ENCODE measurements around the gene RBPJL. TPM values are rescaled to one million over a fixed set of nuclear protein-coding genes. Genes with fewer than 3 reads are reported as not detected.

RBPJL gene
- total and polyA plus RNA-seq, 7 donors: 0.04 to 0.22 (median 0.04) TPM; not detected in 4

DNA sequence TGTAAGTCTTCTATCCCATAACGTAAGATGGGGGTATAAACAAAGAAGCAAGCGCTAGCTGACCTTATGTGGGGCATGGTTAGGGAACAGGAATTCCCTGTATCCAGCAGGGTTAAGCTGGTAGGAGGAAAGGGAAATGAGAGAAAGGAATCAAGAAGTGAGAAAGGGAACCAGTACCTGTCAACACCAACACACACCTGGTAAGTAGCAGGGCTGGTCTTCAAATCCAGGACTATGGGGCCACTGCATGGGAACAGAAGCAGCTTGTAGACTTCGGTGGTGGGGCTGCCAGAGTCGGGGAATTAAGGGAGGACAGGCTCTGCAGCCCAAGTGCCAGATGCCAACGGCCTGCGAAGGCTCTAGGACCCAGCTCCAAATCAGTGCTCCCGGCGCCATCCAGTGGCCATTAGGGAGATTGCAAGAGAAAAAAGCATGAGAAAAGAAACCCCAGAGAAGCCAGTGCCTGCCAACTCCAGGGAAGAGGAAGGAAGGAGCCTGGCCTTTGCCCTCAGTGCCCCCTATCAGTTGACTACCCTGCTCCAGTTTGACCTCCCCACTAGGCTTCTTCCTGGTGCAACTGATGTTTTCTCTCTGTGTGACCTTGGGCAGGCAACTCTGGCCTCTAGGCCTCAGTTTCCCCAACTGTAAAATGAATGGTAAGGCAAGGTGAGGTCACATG, 15.8 kb upstream of the RBPJL start:
- ATAC-seq (peak; percentile 73 to 83 (median 77)), DNase-seq (peak; percentile 76 to 82)
- intact Hi-C loops (cut with DNase I): loop anchor here (2.0 to 10.0 kb wide), 3 partner anchors 194 to 248 kb away; no protein-coding TSS in a partner anchor
- Histone ChIP-seq H3K4me1 (peaks cover 8% of the 10 kb centered on the region), H3K27me3 (ENCODE audit: insufficient read depth in 3 of 3, low read length in 2 of 3) (peaks cover 0 to 21% (median 11%) of the 10 kb centered on the region in 3 donors), H3K36me3 (ENCODE audit: insufficient read depth in 1 of 2, low read depth in 1 of 2) (no peaks in the 10 kb centered on the region), H3K4me3 (no peak overlapping the region), H3K9me3 (no peaks in the 10 kb centered on the region), H3K27ac (no peak overlapping the region)
- TF ChIP-seq, protein P1, sequence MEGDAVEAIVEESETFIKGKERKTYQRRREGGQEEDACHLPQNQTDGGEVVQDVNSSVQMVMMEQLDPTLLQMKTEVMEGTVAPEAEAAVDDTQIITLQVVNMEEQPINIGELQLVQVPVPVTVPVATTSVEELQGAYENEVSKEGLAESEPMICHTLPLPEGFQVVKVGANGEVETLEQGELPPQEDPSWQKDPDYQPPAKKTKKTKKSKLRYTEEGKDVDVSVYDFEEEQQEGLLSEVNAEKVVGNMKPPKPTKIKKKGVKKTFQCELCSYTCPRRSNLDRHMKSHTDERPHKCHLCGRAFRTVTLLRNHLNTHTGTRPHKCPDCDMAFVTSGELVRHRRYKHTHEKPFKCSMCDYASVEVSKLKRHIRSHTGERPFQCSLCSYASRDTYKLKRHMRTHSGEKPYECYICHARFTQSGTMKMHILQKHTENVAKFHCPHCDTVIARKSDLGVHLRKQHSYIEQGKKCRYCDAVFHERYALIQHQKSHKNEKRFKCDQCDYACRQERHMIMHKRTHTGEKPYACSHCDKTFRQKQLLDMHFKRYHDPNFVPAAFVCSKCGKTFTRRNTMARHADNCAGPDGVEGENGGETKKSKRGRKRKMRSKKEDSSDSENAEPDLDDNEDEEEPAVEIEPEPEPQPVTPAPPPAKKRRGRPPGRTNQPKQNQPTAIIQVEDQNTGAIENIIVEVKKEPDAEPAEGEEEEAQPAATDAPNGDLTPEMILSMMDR (IDR thresholded peaks at IDR 0.05): peak; percentile 91
- WGBS, 3 donors: 24% methylated on average over 8 of the region's 8 CpGs

- Histone ChIP-seq H3K4me3 (no peak overlapping the region), H3K27ac (no peak overlapping the region), H3K36me3 (ENCODE audit: insufficient read depth in 1 of 2, low read depth in 1 of 2) (no peaks in the 10 kb centered on the region), H3K4me1 (peaks cover 8% of the 10 kb centered on the region), H3K27me3 (ENCODE audit: insufficient read depth in 3 of 3, low read length in 2 of 3) (peaks cover 0 to 21% (median 11%) of the 10 kb centered on the region in 3 donors), H3K9me3 (no peaks in the 10 kb centered on the region)
- TF ChIP-seq, protein P1 (IDR thresholded peaks at IDR 0.05): no peak
- intact Hi-C loops (cut with DNase I): loop anchor here (2.0 to 10.0 kb wide), 3 partner anchors 194 to 249 kb away; no protein-coding TSS in a partner anchor
- WGBS, 3 donors: 78 to 82% (median 78%) methylated on average over 9 of the region's 9 CpGs
- DNase-seq (no peak), ATAC-seq (no peak)
Measured at GRCh38 chr20:45291526-45291925, 15.1 kb upstream of the RBPJL start.

GRCh38 chr20:45292343-45292742, 14.3 kb upstream of the RBPJL start:
- H3K27ac ChIP-seq: no peak overlapping the region
- no peaks in the 10 kb centered on the region for H3K9me3 ChIP-seq
- H3K36me3 ChIP-seq (ENCODE audit: insufficient read depth in 1 of 2, low read depth in 1 of 2): no peaks in the 10 kb centered on the region
- no peak overlapping the region for H3K4me3 ChIP-seq
- H3K4me1 ChIP-seq: peaks cover 8% of the 10 kb centered on the region
- peaks cover 0 to 21% (median 11%) of the 10 kb centered on the region in 3 donors for H3K27me3 ChIP-seq (ENCODE audit: insufficient read depth in 3 of 3, low read length in 2 of 3)
- intact Hi-C loops (cut with DNase I): loop anchor here (5.0 to 10.0 kb wide), 2 partner anchors 195 to 248 kb away; no protein-coding TSS in a partner anchor
- TF ChIP-seq, protein P1 (IDR thresholded peaks at IDR 0.05): no peak
- DNase-seq: no peak
- 80 to 86% (median 84%) methylated on average over 2 of the region's 2 CpGs for WGBS, 3 donors
- no peak for ATAC-seq

- TF ChIP-seq, protein P1 (IDR thresholded peaks at IDR 0.05): peak; percentile 93
- peaks cover 8% of the 10 kb centered on the region for H3K4me1 ChIP-seq
- peak overlapping the region; percentile 62 for H3K4me3 ChIP-seq
- H3K27ac ChIP-seq: no peak overlapping the region
- H3K27me3 ChIP-seq (ENCODE audit: insufficient read depth in 3 of 3, low read length in 2 of 3): peaks cover 0 to 29% (median 11%) of the 10 kb centered on the region in 3 donors
- intact Hi-C loops (cut with DNase I): loop anchor here (5.0 to 10.0 kb wide), 2 partner anchors 196 to 249 kb away; no protein-coding TSS in a partner anchor
- DNase-seq: peak; percentile 84 to 89
- ATAC-seq: peak; percentile 81 to 91 (median 90)
- no peaks in the 10 kb centered on the region for H3K36me3 ChIP-seq (ENCODE audit: insufficient read depth in 1 of 2, low read depth in 1 of 2)
- WGBS, 3 donors: 3% methylated on average over 74 to 79 of the region's 79 CpGs
- H3K9me3 ChIP-seq: no peaks in the 10 kb centered on the region
Measured at GRCh38 chr20:45293041-45294002, 13.3 kb upstream of the RBPJL start.
